Gastroesophageal sphincter (tissue), 3 donors: Measurements from ENCODE around the gene OTOL1.

ENCODE experiments used
- EP300 ChIP-seq: sonication (generic); formaldehyde crosslinking; IDR thresholded peaks from one replicate; pipeline ENCODE4 v1.6.1; 2017; ENCODE audit warnings: antibody characterized with exemption, mild to moderate bottlenecking
- POLR2A ChIP-seq, 2 donors: fragments of 450-650 bp; IDR thresholded peaks; one replicate each; pipeline ENCODE4 v1.6.1; 2017; ENCODE audit warnings: antibody characterized with exemption in 2 of 2, mild to moderate bottlenecking in 2 of 2, moderate library complexity in 1 of 2
- POLR2AphosphoS5 ChIP-seq: sonication (generic); formaldehyde crosslinking; IDR thresholded peaks from one replicate; pipeline ENCODE4 v1.6.1; 2017; ENCODE audit warnings: antibody characterized with exemption
- TF ChIP-seq, protein P1 (sequence below), 4 experiments: fragments of 200-600 bp in 2 of 4; fragments of 450-650 bp in 2 of 4; sonication (generic) in 1 of 4; IDR thresholded peaks; one replicate each; pipeline ENCODE4 v1.5.1; 2017 to 2019; ENCODE audit warnings: antibody characterized with exemption in 4 of 4, mild to moderate bottlenecking in 2 of 4, moderate library complexity in 2 of 4

DNA sequence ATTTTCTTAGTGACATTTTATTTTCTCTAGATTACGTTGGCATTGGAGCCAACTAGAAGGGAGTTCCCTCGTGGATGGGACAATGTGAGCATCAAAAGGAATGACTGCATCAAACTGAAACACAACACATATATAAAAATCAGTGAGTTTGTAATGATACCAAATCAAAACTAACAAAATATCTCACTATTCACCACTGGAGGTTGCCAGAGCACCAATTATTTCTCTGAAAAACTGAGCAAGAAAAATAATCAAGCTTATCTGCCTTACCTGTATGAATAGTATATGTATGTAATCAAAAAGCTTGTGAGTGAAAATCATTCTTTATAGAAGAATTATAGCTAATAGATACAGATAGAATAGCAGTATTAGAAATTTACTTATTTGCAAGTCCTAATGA lies 46.8 kb upstream of the OTOL1 start:
- TF ChIP-seq, protein P1, sequence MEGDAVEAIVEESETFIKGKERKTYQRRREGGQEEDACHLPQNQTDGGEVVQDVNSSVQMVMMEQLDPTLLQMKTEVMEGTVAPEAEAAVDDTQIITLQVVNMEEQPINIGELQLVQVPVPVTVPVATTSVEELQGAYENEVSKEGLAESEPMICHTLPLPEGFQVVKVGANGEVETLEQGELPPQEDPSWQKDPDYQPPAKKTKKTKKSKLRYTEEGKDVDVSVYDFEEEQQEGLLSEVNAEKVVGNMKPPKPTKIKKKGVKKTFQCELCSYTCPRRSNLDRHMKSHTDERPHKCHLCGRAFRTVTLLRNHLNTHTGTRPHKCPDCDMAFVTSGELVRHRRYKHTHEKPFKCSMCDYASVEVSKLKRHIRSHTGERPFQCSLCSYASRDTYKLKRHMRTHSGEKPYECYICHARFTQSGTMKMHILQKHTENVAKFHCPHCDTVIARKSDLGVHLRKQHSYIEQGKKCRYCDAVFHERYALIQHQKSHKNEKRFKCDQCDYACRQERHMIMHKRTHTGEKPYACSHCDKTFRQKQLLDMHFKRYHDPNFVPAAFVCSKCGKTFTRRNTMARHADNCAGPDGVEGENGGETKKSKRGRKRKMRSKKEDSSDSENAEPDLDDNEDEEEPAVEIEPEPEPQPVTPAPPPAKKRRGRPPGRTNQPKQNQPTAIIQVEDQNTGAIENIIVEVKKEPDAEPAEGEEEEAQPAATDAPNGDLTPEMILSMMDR (IDR thresholded peaks at IDR 0.05) = no peak
- no peak for TF ChIP-seq POLR2A (IDR thresholded peaks at IDR 0.05)
- no peak for TF ChIP-seq POLR2AphosphoS5
- no peak for TF ChIP-seq EP300
